HG02610 (cell line): ENCODE results near the gene PIN1.

ENCODE experiments used
- ATAC-seq: cut with Tn5 transposase; IDR thresholded peaks from one replicate; pipeline ENCODE4 v1.9.1; 2021; ENCODE audit warnings: mild to moderate bottlenecking, moderate library complexity; ENCODE audit not compliant: unreplicated experiment

The PIN1 gene

GRCh38 chr19:9854282-9854846 is 19.2 kb downstream of the PIN1 start:
- ATAC-seq = no peak

- no peak for ATAC-seq
Measured at GRCh38 chr19:9856609-9857008, 21.5 kb downstream of the PIN1 start.

- no peak for ATAC-seq
Measured at GRCh38 chr19:9857076-9857721, 22.1 kb downstream of the PIN1 start.

DNA sequence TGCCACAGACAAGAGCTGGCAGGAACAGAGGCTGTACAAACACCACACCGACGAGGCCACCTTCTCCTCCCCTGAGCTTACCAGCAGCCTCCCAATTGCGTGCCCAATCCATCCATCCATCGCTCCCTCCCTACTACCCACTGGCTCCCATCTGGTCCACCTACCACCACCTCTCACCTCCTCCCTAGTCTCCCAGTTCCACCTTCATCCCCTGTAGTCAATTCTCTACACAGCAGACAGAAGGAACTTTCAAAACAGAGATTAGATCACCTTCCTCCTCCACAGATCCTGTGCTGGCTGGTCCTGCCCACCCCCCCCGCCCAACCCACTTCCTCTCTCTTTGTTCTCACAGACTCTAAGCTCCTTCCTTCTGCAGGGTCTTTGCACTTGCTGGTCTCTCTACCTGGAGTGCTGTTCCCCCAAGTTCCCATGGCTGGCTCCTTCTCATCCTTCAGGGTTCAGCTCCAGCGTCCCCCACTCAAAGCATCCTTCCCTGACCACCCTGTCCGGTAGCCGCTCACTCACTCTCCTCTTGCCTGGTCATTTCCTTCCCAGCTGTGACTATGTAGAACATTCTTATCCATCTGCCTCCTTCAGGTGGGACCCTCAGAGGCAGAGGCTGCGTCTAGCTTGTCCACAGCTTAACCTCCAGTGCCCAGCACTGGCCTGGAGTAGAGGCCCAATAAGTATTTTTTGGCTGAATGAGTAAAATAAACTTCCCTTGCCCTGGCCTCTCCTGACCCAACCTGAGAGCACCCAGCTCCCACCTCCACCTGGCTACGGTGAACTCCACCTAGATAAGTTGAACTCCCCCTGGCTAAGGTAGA is 23.0 kb downstream of the PIN1 start:
- ATAC-seq = no peak

- ATAC-seq = no peak
Measured at GRCh38 chr19:9858766-9859165, 23.6 kb downstream of the PIN1 start.

- no peak for ATAC-seq
Measured at GRCh38 chr19:9860407-9860806, 25.3 kb downstream of the PIN1 start.

DNA sequence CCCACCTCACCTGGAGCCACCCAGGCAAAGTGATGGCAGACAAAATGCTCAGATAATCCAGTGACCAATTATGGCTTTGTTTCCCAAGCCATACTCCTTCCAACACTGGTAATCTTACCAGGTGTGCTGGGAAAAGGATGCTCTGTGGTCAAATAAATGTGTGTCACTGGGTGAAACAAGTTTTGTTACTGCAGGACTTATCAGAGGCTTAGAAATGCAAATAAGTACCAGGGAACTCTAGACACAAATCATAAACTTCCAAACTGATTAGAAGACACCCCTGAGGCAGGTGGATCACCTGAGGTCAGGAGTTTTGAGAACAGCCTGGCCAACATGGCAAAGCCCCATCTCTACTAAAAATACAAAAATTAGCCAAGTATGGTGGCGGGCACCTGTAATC is 26.4 kb downstream of the PIN1 start:
- no peak for ATAC-seq

- ATAC-seq = no peak
Measured at GRCh38 chr19:9862938-9863337, 27.8 kb downstream of the PIN1 start.

DNA sequence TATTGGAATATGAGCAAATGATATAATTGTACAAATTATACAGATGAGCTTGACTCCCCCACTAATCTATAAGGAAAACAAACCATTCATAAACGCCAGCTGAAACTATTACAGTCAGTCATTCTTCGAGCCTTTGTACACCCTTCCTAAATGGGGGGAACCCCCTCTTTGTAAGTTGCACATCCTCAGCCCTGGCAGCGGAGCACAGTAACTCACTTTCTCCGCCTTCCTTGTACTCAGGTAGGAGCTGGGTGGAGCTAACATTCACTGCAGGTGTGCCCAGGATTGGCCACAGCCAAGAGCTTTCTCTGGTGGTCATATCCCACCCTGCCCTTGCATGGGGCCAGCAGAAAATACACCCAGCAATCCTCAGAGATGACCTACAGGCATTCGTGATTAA is 28.6 kb downstream of the PIN1 start:
- no peak for ATAC-seq

GRCh38 chr19:9865732-9866501 is 30.8 kb downstream of the PIN1 start:
- ATAC-seq = no peak

GRCh38 chr19:9868983-9869617 is 34.0 kb downstream of the PIN1 start:
- ATAC-seq = no peak

- no peak for ATAC-seq
Measured at GRCh38 chr19:9871626-9872338, 36.7 kb downstream of the PIN1 start.

DNA sequence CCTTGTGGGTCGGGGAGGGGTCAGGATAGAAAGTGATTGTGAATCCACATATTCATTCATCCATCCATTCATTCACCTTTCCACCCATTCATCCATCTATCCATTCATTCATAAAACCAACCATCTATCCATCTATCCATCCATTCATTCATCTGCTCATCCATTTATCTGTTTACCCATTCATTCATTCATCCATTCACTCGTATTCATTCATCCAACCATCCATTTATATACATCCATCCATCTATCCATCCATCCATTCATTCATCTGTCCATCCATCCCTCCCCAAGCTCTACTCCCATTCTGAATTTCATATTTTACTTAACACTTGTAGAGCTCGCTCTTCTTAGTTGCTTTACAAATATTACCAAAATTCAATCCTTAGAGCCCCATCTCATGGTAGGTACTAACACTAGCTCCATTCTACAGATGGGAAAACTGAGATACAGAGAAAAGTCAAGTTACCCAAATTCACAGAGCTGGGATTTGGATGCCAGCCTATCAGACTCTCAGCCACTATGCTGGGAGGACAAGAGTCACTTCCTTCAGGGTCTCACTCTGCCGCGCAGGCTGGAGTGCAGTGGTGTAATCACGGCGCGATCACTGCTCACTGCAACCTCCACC is 37.6 kb downstream of the PIN1 start:
- ATAC-seq = no peak

DNA sequence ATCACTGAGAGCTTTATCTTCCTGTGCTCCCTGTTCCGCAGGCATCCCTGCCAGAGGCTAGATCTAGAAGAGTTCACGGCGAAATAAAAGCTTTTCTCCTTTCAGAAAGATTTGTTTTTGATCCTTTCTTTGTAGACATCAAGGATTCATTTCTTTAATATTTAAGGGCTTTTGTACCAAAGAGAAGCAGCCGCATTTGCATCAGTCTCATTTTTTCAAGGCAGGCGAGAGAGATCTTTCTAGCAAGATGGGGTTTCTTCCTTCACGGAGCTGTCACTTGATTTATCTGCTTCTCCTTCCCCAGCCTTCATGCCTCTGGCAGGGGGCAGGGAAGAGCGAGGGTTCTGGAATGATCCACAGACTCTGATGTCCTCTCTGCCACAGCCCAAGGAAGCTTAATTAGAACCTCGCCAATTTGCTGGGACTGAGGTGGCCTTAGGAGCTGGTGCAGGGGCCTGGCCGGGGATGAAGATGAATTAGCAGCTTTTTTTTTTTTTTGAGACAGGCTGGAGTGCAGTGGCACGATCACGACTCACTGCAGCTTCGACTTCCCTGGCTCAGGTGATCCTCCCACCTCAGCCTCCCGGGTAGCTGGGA is 40.0 kb downstream of the PIN1 start:
- no peak for ATAC-seq

GRCh38 chr19:9875796-9876195 is 40.7 kb downstream of the PIN1 start:
- no peak for ATAC-seq

DNA sequence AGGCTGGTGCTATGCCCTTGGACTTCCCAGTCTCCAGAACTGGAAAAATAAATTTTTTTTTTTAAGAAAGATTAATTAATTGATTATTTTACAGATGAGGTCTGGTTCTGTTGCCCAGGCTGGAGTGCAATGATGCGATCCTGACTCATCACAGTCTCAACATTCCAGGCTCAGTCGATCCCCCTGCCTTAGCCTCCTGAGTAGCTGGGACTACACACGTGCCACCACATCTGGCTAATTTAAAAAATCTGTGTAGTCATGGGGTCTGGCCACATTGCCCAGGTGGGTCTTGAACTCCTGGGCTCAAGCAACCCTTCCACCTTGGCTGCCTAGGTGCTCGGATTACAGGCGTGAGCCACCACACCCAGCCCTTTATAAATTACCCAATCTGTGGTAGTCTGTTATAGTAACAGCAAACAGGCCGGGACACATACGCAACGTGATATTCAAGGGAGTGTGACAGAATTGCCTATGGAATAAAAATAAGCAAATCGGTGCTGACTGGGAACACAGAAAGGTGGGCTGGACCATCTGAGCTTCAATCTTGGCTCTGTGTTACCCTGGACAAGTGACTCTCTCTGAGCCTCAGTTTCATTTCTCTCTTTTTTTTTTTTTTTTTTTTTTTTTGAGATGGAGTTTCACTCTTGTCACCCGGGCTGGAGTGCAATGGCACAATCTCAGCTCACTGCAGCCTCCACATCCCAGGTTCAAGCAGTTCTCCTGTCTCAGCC is 42.8 kb downstream of the PIN1 start:
- ATAC-seq = no peak

DNA sequence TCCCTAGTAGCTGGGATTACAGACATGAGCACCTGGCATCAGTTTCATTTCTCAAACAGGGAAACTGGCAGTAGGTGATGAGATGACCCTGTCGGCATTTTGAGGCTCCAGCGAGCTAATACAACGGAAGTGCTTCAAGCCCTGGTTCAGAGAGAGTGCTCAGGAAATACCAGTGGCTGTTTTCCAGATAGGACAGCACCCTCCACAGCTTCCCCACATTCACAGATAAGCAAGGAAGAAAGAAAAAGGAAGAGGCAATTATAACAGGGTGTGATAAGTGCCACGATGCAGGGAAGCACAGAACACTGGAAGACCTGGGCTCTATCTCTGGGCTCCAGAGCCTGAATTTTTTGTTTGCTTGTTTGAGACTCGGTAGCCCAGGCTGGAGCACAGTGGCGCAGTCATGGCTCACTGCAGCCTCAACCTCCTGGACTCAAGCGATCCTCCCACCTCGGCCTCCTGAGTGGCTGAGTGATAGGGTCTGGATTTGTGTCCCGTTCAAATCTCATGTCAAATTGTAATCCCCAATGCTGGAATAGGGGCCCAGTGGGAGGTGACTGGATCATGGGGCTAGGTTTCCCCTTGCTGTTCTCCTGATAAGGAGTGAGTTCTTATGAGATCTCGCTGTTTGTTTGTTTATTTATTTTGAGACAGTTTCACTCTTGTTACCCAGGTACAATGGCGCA is 43.5 kb downstream of the PIN1 start:
- ATAC-seq = no peak

- ATAC-seq = no peak
Measured at GRCh38 chr19:9881720-9882119, 46.6 kb downstream of the PIN1 start.
